KMS-11 (cell line): ENCODE measurements around the gene ZPBP.

Experiments used
- H2AFZ ChIP-seq: fragments of 200-600 bp; sonication (generic); 2 replicates; pipeline ENCODE4 v1.6.1; 2016; ENCODE audit warnings: antibody characterized with exemption, mixed run types, low read depth
- H3K27ac ChIP-seq: fragments of 200-600 bp; sonication (generic); 2 replicates; pipeline ENCODE4 v1.6.1; 2016; ENCODE audit warnings: mild to moderate bottlenecking, mixed run types
- H3K27me3 ChIP-seq: fragments of 200-600 bp; sonication (generic); 2 replicates; pipeline ENCODE4 v1.6.1; 2017; ENCODE audit warnings: mild to moderate bottlenecking, low read depth, mixed run types, moderate library complexity; ENCODE audit not compliant: insufficient read depth
- H3K36me3 ChIP-seq: fragments of 200-600 bp; sonication (generic); 2 replicates; pipeline ENCODE4 v1.6.1; 2017; ENCODE audit warnings: mild to moderate bottlenecking, mixed run types; ENCODE audit not compliant: insufficient read depth
- H3K4me1 ChIP-seq: fragments of 200-600 bp; sonication (generic); 2 replicates; pipeline ENCODE4 v1.6.1; 2016; ENCODE audit warnings: mild to moderate bottlenecking, low read depth, mixed run types; ENCODE audit not compliant: poor library complexity, severe bottlenecking
- H3K4me2 ChIP-seq: fragments of 200-600 bp; sonication (generic); 2 replicates; pipeline ENCODE4 v1.7.0; 2016; ENCODE audit warnings: mild to moderate bottlenecking, mixed run types
- H3K4me3 ChIP-seq: fragments of 200-600 bp; sonication (generic); IDR thresholded peaks from 2 replicates; pipeline ENCODE4 v1.6.1; 2017; ENCODE audit warnings: low read depth, low read length, mixed read lengths; ENCODE audit not compliant: insufficient read depth
- H3K79me2 ChIP-seq: fragments of 200-600 bp; sonication (generic); 2 replicates; pipeline ENCODE4 v1.6.1; 2016; ENCODE audit warnings: low read depth, mixed run types; ENCODE audit not compliant: insufficient read depth
- H3K9ac ChIP-seq: fragments of 200-600 bp; sonication (generic); 2 replicates; pipeline ENCODE4 v1.6.1; 2016; ENCODE audit warnings: mild to moderate bottlenecking, mixed run types
- H4K20me1 ChIP-seq: fragments of 200-600 bp; sonication (generic); 2 replicates; pipeline ENCODE4 v1.6.1; 2016; ENCODE audit warnings: mild to moderate bottlenecking, mixed run types; ENCODE audit not compliant: insufficient read depth
- CTCF ChIP-seq: fragments of 200-600 bp; sonication (generic); conservative IDR thresholded peaks from 2 replicates; pipeline ENCODE4 v1.6.1; 2017; ENCODE audit warnings: low read depth, mild to moderate bottlenecking, antibody characterized with exemption, low read length, moderate library complexity, mixed read lengths

Gene ZPBP

DNA sequence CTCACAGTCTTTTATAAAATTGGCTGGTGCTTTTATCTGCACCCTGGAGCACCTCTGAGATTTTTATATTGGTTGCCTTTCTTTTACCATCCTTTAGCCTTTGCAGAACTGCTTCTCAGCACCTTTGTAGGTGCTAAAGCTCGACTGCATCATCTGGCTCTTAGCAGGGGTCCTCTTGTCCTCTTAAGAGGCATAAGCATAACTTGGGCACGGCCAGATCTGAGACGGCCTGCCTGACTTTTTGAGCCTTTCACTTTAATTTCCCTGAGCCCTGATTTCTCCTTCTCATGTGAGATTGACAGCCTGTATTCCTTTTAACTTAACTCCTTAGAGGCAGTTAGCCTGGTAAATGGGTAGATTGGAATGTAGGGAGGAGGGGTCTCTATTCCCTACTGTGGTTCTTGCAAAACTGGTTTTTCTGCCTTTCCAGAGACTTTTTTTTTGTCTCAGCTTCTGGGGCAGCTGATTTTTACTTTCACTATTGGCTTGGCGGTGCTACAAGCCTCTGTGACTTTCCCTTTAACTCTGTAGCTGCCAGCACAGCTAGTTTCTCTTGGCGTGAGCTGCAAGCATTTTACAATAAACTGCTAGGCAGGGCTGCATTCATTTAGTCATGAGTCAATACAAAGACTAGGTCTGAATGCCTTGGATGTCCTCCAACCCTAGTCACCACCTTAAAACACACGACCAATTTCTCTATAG, 24.0 kb downstream of the ZPBP start:
- Histone ChIP-seq H3K79me2 (no peaks in the 10 kb centered on the region), H3K4me3 (no peak overlapping the region), H3K4me1 (no peaks in the 10 kb centered on the region), H3K4me2 (peak overlapping the region; percentile 19; the same call in 1 of the 2 replicates), H2AFZ (no peak overlapping the region), H4K20me1 (no peaks in the 10 kb centered on the region), H3K9ac (no peak overlapping the region), H3K27ac (no peak overlapping the region), H3K27me3 (no peaks in the 10 kb centered on the region), H3K36me3 (no peaks in the 10 kb centered on the region)
- TF ChIP-seq CTCF: no peak

- H3K4me3 ChIP-seq: no peak overlapping the region
- H3K9ac ChIP-seq: no peak overlapping the region
- H2AFZ ChIP-seq: no peak overlapping the region
- H3K27ac ChIP-seq: no peak overlapping the region
- no peaks in the 10 kb centered on the region for H3K79me2 ChIP-seq
- H4K20me1 ChIP-seq: no peaks in the 10 kb centered on the region
- no peak for TF ChIP-seq CTCF
- no peaks in the 10 kb centered on the region for H3K36me3 ChIP-seq
- no peaks in the 10 kb centered on the region for H3K4me1 ChIP-seq
- H3K4me2 ChIP-seq: no peak overlapping the region
- no peaks in the 10 kb centered on the region for H3K27me3 ChIP-seq
Measured at GRCh38 chr7:50068026-50068425, 25.0 kb downstream of the ZPBP start.

DNA sequence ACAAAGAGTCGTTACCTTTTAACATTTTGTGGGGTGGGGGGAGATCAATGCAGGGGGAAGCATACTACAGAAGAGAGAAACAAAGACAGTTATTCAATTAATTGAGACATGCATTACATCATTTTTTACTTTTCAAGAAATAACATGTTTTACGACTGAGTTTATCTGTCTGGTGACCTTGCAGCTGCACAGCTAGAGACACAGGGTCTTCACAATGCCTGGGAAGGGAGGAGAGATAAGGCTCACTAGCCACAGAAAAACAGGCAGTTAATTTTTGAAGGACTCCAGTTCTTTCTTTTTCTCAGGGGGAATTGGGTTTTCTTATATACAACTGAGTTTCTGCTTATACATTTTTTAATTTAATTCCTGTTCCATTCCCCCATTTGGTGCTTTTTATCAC, 30.1 kb downstream of the ZPBP start:
- Histone ChIP-seq H3K27ac (no peak overlapping the region), H2AFZ (no peak overlapping the region), H3K4me1 (no peaks in the 10 kb centered on the region), H3K4me3 (no peak overlapping the region), H4K20me1 (no peaks in the 10 kb centered on the region), H3K4me2 (no peak overlapping the region), H3K79me2 (no peaks in the 10 kb centered on the region), H3K9ac (no peak overlapping the region), H3K27me3 (no peaks in the 10 kb centered on the region), H3K36me3 (no peaks in the 10 kb centered on the region)
- no peak for TF ChIP-seq CTCF

- no peaks in the 10 kb centered on the region for H3K36me3 ChIP-seq
- no peak overlapping the region for H2AFZ ChIP-seq
- H3K9ac ChIP-seq: no peak overlapping the region
- TF ChIP-seq CTCF: no peak
- H3K27me3 ChIP-seq: no peaks in the 10 kb centered on the region
- H3K4me3 ChIP-seq: no peak overlapping the region
- no peak overlapping the region for H3K27ac ChIP-seq
- H3K4me1 ChIP-seq: no peaks in the 10 kb centered on the region
- no peaks in the 10 kb centered on the region for H4K20me1 ChIP-seq
- no peaks in the 10 kb centered on the region for H3K79me2 ChIP-seq
- no peak overlapping the region for H3K4me2 ChIP-seq
Measured at GRCh38 chr7:50056131-50056530, 36.9 kb downstream of the ZPBP start.
